Endometrial microvascular endothelial cells (primary cell): ENCODE results near the gene NXPH4. TPM values are rescaled to one million over a fixed set of nuclear protein-coding genes. Genes with fewer than 3 reads are reported as not detected.

Experiments
- in situ Hi-C: cut with HindIII; loops from 2 replicates; pipeline ENCODE4 v1.10.0; 2017; ENCODE audit warnings: low sequenced_read_pairs, low pct_unique_long_range_greater_than_20kb; ENCODE audit errors: inconsistent ontology term
- total RNA-seq: library from RNA; depleted of rRNA; stranded (reverse); fragments of >200 nt; gene quantifications from one replicate; pipeline ENCODE4 v1.2.3, GENCODE V29; 2015; ENCODE audit errors: inconsistent ontology term

NXPH4 gene
- total RNA-seq, 1 donor from 2014 or later, result 0.19 TPM

DNA sequence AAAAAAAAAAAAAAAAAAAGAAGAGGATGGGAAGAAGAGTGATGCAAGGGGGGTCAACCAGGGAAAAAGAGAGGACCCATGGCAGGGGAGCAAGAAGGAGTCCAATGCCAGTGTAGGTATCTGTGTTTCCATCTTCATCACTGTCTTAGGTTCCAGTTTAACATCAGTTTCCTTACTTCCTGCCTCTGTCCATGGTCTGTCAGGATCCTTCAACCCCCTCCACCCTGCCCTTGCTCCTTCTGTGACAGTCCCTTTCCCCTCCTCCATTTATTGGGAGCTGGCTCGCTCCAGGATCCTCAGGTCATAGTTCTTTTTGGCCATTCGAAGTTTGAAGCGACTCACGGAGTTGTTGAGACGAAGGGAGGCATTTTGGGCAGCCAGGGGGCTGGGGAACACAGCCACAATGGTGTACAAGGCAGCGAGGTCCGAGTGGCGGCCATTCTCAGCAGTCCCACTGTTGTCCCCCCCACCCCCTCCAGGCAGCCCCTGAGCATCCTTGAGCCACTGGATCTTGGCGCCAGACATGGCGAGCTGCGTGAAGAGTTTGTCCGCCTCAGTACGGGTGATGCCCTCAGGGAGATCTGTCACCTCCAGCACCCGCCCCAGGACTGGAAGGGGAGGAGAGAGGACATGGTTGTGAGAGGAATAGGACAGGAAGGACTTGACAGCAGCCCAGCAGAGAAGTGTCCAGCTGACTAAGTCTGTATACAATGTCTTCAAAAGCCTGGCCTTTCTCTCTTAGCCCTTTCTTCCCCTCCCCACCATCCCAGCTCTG is 38.1 kb downstream of the NXPH4 start:
- in situ Hi-C loops, result no loop called here

DNA sequence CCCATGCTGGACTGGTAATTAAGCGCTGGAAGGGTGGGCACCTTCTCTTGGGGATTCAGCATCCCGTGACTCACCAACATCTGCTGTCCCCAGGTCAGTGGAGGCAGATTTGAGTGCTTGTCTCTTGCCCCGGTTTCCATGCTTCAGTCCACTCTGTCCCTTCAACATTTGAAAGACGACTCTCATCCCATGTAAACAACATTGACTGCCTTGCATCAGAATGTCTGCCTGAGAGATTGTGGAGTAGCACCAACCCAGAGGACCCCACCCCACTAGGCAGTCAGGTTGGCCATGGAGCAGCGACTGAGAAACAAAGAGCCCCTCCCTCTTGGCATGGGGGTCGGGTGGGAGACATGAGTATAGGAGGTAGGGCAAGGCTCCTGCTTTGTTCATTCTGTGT is 39.3 kb downstream of the NXPH4 start:
- in situ Hi-C loops, result no loop called here

- in situ Hi-C loops, result no loop called here
These were observed 42.7 kb downstream of the NXPH4 start for GRCh38 chr12:57258977-57259970.

DNA sequence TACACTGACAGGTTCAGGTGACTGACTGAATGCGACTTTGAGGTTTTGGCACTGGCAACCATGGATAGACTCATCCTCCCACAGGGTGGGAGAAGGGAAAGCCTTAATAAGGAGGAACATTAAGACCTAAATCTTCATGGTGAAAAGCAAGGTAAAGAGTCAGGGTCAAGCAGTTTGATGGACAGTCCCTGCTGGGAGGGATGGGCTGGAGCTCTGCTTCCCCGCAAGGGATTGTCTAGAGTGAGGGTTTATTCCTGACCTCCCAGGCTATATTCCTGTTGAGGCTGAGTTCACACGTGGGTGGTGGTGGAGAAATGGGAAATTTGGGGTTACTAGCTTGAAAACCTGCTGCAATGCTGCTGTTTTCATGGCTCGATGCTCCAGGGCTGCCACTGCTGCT is 43.8 kb downstream of the NXPH4 start:
- in situ Hi-C loops, result no loop called here

- in situ Hi-C loops, result no loop called here
These were observed 44.9 kb downstream of the NXPH4 start for GRCh38 chr12:57261428-57261865.

- in situ Hi-C loops, result no loop called here
These were observed 45.7 kb downstream of the NXPH4 start for GRCh38 chr12:57262126-57262822.

GRCh38 chr12:57263096-57263495 is 46.5 kb downstream of the NXPH4 start:
- in situ Hi-C loops, result no loop called here

GRCh38 chr12:57266681-57267080 is 50.1 kb downstream of the NXPH4 start:
- in situ Hi-C loops, result no loop called here

DNA sequence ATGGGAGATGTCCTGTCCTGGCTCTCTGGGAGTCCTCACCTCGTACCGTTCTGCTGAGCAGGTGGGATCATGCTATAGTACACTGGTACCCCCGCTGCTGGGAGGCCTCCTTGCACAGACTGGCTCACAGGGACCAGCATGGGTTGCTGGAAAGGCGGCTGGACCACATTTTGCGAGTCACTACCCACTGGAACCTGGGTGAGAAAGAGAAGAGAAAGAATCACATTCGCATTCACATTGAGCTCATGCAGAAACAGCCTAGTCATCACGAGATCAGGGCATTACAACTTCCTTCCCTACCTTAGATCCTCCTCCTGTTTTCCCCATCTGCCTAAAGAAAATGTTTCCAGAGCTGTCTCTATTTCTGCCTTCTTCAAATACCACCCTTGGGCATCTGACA is 51.7 kb downstream of the NXPH4 start:
- in situ Hi-C loops, result no loop called here

DNA sequence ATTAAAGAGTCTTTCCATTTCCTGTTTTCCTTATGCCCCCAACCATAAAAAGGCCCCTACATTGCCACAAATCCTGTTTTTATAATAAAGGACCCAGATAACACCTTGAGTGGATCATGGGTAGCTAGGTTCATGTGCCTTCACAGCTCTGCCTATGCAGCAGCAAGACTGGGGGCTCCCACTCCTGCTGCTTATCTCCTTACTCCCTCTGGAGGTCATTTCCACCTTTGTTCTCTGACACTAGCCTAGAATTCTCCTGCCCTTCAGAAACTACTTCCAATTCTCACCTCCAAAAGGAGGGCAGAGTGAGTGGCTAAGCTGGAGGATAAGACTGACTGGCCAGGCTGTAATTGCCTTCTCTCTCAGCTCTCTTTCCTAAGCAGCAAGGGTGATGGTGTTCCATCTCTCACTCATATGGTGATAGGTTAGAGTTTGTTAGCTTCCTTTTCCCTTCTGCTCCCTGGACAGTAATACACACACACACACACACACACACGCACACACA is 54.4 kb downstream of the NXPH4 start:
- in situ Hi-C loops, result no loop called here

DNA sequence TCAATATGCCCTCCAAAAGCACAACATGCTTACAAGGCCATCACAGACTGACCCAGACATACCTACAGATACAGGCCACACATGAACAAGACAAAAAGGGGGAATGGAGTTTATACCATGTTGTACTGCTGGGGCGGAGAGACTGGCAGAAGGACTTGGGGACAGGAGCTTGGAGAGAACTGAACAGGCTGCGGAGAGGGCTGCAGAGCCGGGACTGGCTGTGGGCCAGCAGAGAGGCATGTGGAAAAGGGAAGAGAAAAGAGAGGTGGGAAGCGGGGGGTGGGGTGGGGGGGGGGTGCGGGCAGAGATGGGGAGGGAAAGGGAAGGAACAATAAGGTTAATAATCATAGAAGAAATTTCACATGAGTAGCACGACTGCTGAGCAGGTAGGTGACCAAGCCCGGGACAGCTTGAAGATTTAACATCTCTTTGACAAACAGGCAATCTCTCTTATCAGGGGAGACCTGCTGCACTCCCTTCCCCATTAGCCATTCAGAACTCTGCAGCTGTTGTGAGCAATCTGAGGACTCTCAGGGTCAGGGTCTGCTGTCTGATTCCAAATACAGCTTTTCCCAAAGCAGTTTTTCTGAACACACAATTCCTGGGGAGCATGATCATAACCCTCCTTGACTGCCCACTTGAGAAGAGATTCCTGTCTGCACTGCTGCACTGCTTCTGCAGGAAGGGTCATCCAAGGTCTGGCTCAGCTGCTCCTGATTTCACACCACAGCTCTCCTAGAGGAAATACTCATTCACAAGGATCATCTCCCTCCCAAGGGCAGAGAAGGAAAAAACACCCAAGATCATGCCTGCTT is 56.0 kb downstream of the NXPH4 start:
- in situ Hi-C loops, result no loop called here

DNA sequence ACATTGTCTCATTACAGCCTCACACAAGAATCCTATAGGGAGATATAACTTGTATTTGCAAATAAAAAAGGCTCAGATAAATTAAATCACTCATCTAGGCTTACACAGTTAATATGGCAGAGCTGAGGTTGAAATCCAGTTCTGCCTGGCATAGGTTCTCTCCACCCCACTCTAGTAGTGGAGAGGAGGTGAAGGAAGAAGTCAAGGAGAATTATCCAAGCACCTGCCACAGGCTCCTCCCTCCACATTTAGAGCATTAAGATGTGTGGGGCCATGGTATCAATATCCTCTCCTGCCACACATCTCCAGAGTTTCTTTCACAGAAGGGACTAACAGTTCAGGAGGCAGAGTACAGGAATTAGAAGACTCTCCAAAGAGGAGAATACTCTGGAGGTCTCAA is 56.9 kb downstream of the NXPH4 start:
- in situ Hi-C loops, result no loop called here

Other genes with a start within 250 kb of the NXPH4 start
- gene ZBTB39, start 210.2 kb upstream of the NXPH4 start, total RNA-seq, result 3.1 TPM
- not detected for gene TAC3, start 200.3 kb upstream of the NXPH4 start, total RNA-seq
- gene MYO1A, start 166.7 kb upstream of the NXPH4 start, total RNA-seq, result not detected
- 12.6 TPM for gene NEMP1, start 138.0 kb upstream of the NXPH4 start, total RNA-seq
- 13.0 TPM for gene NAB2, start 127.7 kb upstream of the NXPH4 start, total RNA-seq
- 94.0 TPM for gene STAT6, start 105.4 kb upstream of the NXPH4 start, total RNA-seq
- gene LRP1, start 88.3 kb upstream of the NXPH4 start, total RNA-seq, result 3.1 TPM
- not detected for gene LRP1-AS, start 69.2 kb upstream of the NXPH4 start, total RNA-seq
- gene SHMT2, start 12.9 kb downstream of the NXPH4 start, total RNA-seq, result 172 TPM
- gene STAC3, start 34.4 kb downstream of the NXPH4 start, total RNA-seq, result 0.37 TPM
- 16.8 TPM for gene R3HDM2, start 214.2 kb downstream of the NXPH4 start, total RNA-seq
- not detected for gene INHBC, start 218.0 kb downstream of the NXPH4 start, total RNA-seq
- not detected for gene INHBE, start 238.5 kb downstream of the NXPH4 start, total RNA-seq
- not detected for gene GLI1, start 243.0 kb downstream of the NXPH4 start, total RNA-seq